HL-60/S4 treated with phorbol 12-myristate 13-acetate at 8.2 ng/mL for 4 days and 3 days (cell line): ENCODE data around the gene HMCES.
"Not testable (repeated sequence)": the region's sequence is repeated elsewhere in the genome, so short reads cannot be mapped to it uniquely, and the experiment has no call there.

Experiments used
- in situ Hi-C: fragments of 300-500 bp; cut with MboI; formaldehyde crosslinking; loops from 2 replicates; pipeline ENCODE4 v1.15.0; 2022; ENCODE audit warnings: low sequenced_read_pairs

Gene HMCES

DNA sequence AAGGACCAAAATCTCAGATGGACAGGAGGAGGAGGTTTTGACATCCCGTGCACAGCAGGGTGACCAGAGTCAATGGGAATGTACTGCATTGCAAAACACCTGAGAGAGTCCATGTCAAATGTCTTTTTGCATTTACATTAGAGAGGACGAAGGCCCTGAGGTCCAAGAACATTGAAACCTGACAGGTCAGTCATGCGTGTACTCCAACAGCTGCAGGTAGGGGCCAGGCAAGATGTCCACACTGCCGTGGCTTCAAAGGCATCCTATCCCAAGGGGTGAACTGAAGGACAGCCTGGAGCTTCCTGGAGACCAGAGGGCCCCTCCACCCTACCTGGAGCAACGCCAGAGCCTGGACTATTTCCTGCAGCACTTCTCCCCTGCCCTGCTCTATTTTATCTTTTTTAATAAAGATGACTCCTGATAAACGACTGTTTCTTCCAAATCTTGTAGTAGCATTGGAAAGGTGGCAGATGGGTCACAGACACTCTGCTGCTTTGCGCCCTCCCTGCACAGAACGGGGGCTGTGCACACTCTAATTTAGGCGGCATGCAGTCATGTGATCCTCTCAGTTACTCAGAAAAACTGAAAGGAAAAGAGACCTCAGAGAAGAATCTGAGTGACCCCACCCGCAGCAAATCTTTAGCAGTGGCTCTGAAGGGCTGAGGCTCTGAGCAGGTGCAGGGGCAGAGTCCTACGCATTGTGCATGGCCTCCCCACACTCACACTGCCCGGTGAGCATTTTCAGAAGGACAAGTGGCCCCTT, 68.2 kb downstream of the HMCES start:
- in situ Hi-C loops = no loop called here

GRCh38 chr3:129347458-129347845, 68.8 kb downstream of the HMCES start:
- in situ Hi-C loops = no loop called here

- in situ Hi-C loops = no loop called here
These were observed 70.1 kb downstream of the HMCES start for GRCh38 chr3:129348734-129349133.

- in situ Hi-C loops = not testable (repeated sequence)
These were observed 70.5 kb downstream of the HMCES start for GRCh38 chr3:129349169-129349568.

GRCh38 chr3:129349791-129350190, 71.1 kb downstream of the HMCES start:
- in situ Hi-C loops = no loop called here

DNA sequence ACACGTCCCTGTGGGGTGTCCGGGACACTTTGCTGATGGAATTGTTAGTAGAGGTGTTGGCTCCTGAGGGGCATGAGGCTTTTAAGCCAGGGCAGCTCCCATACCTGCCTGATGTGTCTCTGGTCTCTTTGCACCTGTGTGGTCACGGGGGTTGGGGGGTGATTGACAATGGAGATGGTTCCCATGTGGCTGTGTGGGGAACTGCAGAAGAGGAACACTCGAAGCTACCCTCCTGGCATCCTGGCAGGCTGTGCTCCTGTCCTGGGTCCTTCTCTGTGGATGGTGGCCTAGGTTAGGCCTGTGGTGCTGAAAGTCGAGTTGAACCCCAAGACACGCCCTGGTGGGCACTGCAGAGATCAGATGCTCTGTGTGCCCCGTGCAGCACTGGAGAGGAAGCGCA, 73.4 kb downstream of the HMCES start:
- in situ Hi-C loops = no loop called here

- in situ Hi-C loops = no loop called here
These were observed 74.2 kb downstream of the HMCES start for GRCh38 chr3:129352650-129353588.

DNA sequence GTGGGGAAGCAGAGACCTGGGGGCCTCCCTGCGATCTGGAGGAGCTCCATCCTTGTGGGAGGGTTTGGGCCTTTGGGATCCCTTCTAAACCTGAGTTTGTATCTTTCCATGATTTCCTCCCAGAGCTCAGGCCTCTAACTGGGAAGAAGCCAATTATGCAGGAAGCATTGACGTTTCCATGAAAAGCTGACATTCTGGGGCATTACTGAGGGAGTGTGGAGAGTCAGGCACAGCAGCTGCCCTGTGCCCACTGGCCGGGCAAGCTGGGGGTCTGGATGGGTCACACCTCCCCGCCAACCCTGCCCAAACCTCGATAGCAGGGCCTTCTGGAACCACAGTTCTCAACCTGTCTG, 74.9 kb downstream of the HMCES start:
- in situ Hi-C loops = no loop called here
